ENCODE results near the gene POLR3H.

Gene POLR3H

DNA sequence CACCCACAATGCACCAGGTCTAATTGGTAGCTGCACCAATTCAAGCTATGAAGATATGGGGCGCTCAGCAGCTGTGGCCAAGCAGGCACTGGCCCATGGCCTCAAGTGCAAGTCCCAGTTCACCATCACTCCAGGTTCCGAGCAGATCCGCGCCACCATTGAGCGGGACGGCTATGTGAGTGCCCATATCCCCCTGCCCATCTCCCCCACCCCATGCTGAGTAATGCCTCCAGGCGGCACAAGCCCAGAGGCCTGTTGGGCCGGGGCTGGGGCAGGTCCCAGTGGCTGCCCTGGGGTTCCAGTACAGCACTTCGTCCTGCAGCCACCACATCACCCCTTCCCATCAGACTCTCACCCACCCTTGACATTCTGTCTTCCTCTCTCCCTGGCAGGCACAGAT, 21.5 kb downstream of the POLR3H start:
- DNase-seq: no peak

GRCh38 chr22:41521126-41521525, 23.1 kb downstream of the POLR3H start:
- no peak for DNase-seq

- no peak for DNase-seq
Measured at GRCh38 chr22:41518048-41518347, 26.3 kb downstream of the POLR3H start.

GRCh38 chr22:41517172-41518047, 26.9 kb downstream of the POLR3H start:
- peak in 51 of 56 donors; percentile 30 to 91 (median 71) for DNase-seq

- no peak for DNase-seq
Measured at GRCh38 chr22:41516462-41516861, 27.8 kb downstream of the POLR3H start.

GRCh38 chr22:41513391-41513790, 30.9 kb downstream of the POLR3H start:
- peak in 32 of 56 donors; percentile 16 to 78 (median 47) for DNase-seq

GRCh38 chr22:41512421-41513194, 31.7 kb downstream of the POLR3H start:
- peak in 1 of 56 donors; percentile 35 for DNase-seq

DNA sequence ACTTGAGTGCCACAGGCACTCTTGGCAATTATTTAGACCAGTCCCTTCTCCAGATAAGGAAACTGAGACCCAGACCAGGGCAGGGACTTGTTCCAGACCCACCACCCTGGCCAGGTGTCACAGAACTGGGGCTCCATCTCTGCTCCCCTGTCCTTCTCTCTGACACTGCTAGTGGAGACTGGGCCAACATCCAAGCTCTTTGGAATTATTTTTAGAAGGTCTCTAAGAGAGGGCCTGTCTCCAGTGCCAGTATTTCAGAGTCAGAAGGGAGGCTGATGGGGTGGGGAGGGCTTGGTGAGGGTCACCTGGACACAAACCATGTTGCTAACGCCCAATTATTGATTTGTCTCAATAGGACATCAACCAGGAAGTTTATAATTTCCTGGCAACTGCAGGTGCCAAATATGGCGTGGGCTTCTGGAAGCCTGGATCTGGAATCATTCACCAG, 32.7 kb downstream of the POLR3H start:
- no peak for DNase-seq

DNA sequence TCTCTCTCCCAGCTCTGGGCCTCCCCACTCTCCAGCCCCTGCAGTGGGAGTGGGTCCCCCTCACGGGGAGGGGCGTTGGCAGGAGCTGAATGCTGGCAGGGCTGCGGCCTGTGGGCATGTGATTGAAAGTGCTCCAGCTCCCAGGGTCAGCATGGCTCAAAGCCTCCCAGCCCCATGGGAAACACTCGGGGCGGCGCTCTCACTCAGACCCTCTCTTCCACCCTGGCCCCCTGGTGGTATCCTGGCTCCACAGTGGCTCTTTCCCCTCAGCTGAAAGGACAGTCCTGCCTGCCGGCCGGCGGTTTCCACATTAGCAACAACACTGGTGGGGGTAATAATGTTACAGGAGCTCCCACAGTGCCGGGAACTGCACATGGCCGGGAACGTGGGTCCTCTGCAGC, 35.5 kb downstream of the POLR3H start:
- DNase-seq: peak; percentile 24 to 94 (median 84)

DNA sequence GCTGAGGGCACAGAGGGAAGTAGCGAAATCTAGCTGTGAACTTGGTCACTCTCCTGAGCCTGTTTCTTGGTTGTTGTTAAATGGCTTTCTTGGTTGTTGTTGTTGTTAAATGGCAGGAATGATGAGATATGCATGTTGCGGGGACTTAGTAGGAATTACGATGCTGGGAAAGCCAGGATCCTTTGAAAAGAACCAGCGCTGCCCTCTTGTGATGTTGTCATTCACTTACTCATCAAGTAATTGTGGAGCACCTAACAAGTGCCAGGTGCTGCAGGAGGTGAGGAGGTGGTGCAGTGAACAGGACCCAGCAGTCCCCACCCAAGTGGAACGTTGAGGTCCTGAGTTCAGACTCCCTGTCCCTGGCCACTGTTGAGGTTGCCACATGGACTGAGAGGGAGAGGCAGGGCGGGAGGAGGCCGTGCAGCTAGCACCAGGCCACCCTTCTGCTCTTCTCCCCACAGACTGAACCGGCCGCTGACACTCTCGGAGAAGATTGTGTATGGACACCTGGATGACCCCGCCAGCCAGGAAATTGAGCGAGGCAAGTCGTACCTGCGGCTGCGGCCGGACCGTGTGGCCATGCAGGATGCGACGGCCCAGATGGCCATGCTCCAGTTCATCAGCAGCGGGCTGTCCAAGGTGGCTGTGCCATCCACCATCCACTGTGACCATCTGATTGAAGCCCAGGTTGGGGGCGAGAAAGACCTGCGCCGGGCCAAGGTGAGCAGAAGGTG, 36.8 kb downstream of the POLR3H start:
- no peak for DNase-seq

- no peak for DNase-seq
Measured at GRCh38 chr22:41505511-41506220, 38.6 kb downstream of the POLR3H start.

DNA sequence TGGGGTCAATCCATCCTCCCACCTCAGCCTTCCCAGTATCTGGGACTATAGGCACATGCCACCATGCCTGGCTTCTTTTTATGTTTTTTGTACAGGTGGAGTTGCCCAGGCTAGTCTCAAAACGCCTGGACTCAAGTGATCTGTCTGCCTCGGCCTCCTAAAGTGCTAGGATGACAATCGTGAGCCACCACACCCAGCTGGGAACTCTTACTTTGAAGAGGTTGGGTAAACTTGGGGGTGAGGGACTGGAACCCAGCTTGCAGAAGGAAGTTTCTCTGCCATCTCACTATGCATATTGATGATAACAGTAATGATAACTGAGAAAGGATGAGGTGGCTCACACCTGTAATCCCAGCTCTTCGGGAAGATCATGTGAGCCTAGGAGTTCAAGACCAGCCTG, 39.5 kb downstream of the POLR3H start:
- no peak for DNase-seq

DNA sequence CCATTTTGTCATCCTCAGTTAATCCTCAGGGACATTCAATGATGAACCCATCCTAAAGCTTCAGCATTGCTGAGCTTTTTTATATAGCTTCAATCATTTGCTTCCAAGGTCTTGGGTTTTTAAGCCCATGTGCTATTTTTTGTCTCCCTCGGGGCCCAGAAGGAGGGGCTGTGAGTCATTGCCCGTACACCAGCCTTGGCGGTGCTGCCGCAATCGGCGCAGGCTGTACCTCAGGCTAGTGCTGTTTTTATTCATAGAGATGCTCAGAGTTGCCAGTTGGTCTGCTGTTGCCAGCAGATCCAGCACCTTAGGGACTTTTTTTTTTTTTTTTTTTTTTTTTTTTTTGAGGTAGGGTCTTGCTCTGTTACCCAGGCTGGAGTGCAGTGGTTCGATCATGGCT, 39.9 kb downstream of the POLR3H start:
- peak in 2 of 56 donors; percentile 11 to 55 for DNase-seq

- peak in 9 of 56 donors; percentile 15 to 49 (median 24) for DNase-seq
Measured at GRCh38 chr22:41501209-41501608, 43.1 kb downstream of the POLR3H start.

GRCh38 chr22:41500303-41500702, 44.0 kb downstream of the POLR3H start:
- no peak for DNase-seq

GRCh38 chr22:41499624-41500280, 44.5 kb downstream of the POLR3H start:
- DNase-seq: no peak

DNA sequence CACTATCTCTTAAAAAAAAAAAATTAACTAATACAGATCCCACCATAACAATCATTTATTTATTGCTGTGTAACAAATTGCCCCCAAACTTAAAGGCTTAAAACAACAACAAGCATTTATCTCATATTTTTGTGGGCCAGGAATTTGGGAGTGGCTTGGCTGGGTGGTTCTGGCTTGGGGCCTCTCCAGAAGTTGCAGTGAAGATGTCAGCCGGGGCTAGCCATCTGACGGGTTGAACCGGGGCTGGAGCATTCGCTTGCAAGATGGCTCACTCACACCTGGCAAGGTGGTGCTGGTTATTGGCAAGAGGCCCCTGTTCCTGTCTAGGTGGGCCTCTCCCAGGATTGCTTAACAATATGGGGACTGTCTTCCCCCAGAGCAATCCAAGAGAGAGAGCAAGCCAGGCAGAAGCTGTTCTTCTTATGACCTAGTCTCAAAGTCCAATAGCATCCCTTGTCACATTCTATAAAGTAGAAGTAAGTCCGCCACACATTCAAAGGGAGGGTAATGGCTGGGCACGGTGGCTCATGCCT, 45.9 kb downstream of the POLR3H start:
- DNase-seq: no peak

DNA sequence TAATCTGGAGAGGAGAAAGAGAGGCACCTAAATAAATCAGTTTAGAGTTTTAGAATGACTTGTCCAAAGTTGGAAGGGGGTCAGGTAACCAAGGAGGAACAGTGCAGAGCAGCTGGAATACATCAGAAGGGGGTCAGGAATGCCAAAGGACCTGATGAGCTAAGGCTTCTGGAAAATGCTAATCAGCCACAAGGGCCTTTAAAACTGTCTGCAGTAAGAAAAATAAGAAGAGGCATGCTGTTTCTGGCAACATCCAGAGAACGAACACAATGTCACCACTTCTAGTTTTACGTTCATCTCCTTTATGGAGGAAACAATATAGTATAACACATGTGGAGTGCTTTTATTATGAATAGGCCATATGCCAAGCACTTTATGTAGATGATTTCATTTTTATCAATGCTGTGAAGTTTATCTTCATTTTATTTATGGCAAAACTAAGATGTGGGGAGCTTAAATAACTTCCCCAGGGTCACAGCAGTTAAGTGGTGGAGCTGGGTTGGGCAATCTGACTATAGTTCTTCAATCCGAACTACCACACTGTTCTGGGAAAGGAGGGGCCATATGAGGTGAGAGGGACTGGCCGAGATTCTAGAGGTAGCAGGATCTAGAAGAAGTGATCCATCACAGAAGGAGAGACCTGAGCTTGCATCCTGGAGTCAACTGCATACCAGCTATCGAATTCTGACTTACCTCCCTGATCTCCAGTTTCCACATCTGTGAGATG, 52.7 kb downstream of the POLR3H start:
- DNase-seq: no peak

DNA sequence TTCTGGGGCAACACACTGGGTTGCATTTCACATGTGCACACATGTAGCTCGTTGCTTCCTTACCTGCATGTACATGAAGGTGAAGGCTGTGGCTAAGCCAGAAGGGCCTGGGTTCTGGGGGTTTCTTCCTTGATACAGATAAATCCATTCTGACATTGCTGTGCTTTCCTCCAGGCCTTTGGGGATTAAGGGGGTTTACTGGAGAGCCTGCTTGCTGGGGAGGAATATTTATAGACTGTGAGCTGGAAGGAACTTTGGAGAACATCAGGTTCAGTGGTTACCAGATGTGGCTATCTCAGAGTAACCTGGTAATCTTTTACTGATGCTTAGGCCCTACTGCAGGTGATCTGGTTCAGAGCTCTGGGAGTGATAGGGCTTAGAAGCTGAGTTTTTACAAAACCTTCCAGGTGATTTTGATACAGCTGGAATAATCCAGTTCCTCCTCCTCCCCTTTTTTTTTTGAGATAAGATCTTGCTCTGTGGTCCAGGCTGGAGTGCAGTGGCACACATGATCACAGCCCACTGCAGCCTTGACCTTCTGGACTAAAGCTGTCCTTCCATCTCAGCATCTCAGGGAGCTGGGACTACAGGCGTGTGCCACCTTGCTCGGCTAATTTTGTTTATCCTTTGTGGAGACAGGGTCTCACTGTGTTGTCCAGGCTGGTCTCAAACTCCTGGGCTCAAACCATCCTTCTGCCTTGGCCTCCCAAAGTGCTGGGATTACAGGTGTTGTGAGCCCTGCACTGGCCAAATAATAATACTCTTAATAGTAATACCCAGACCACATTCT, 55.5 kb downstream of the POLR3H start:
- no peak for DNase-seq
